Measurements from ENCODE around the gene SPSB1. TPM values are rescaled to one million over a fixed set of nuclear protein-coding genes. Genes with fewer than 3 reads are reported as not detected.

SPSB1 gene
- total RNA-seq, 2 experiments from 2014 or later: 11.0 to 12.5 TPM

DNA sequence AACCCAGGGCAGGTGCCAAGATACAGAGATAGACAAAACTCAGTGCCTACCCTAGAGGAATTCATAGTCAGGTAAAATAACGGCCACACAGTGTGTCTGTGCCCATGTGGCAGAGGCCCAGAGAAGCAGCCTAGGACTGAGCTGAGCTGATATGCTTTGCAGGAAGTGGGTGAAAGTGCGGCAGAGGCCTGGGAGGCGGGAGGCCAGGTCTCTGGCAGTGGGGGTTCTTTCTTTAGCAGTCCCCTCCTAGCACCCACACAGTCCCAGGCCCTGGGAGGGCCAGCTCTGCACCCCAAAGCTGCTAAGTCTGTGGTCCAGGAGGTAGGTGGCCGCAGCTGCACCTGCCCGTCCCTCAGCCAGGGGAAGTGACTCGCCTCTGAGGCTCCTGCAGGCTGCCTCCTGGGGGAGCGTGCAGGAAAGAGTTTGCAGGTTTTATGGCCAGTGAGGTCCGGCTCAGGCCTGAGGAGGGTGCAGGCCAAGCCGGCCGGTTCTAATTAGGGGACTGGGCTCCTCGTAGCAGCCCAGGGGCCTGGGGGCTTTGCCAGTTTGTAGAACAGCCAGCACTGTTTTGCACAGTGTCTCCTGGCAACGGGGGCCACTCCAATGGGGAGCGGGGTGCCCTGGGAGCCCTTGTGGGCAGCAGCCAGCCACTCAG is 107.9 kb downstream of the SPSB1 start:
- CTCF ChIA-PET: interaction anchor here (1.1 to 1.4 kb wide), 3 partner anchors 26 to 113 kb away, joined by 3 to 4 read pairs (median 3); no protein-coding TSS in a partner anchor
- POLR2A ChIA-PET: interaction anchor here (1.1 kb wide), 1 partner anchor 10 kb away, joined by 3 read pairs; no protein-coding TSS in a partner anchor
- Mint-ChIP-seq H3K27me3 (no peaks in the 10 kb centered on the region), H3K36me3 (no peaks in the 10 kb centered on the region), H3K4me3 (no peak overlapping the region), H3K9me3 (no peaks in the 10 kb centered on the region), H3K4me1 (ENCODE audit: low read depth) (no peaks in the 10 kb centered on the region), H3K27ac (no peak overlapping the region)
- DNase-seq: no peak
- intact Hi-C loops (cut with micrococcal nuclease): no loop called here

DNA sequence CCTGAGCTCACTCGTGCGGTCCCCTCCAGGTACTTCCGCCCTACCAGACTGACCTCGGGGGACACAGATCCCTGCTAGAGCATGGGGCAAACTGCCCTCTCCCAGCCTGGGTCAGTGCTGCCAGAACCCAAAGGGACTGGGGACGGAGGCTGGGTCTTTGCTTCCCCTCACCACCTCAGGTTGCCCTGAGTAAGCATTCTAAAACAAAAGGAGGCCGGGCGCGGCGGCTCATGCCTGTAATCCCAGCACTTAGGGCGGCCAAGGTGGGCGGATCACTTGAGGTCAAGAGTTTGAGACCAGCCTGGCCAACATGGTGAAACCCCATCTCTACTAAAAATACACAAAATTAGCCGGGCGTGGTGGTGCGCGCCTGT is 108.4 kb downstream of the SPSB1 start:
- intact Hi-C loops (cut with micrococcal nuclease): no loop called here
- no peak overlapping the region for H3K27ac Mint-ChIP-seq
- no peaks in the 10 kb centered on the region for H3K4me1 Mint-ChIP-seq (ENCODE audit: low read depth)
- DNase-seq: no peak
- no peaks in the 10 kb centered on the region for H3K27me3 Mint-ChIP-seq
- H3K36me3 Mint-ChIP-seq: no peaks in the 10 kb centered on the region
- no peak overlapping the region for H3K4me3 Mint-ChIP-seq
- no peaks in the 10 kb centered on the region for H3K9me3 Mint-ChIP-seq
- ChIA-PET POLR2A (no interaction called here), CTCF (interaction anchor here (1.3 kb wide), 1 partner anchor 113 kb away, joined by 3 read pairs; no protein-coding TSS in a partner anchor)

DNA sequence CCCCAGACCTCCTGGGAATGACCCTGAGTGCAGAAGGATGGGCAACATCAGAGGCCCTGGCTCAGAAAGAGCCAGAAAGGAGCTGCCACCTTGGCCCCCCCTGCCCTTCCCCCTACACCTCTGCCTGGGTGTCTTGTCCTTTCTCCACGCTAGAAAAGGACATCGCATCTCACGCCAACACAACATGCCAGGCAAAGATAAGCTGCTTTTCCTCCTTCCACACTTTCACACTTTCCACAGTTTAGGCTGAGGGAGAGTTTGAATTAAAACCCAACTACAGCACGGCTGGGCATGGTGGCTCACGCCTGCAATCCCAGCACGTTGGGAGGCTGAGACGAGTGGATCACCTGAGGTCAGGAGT is 109.5 kb downstream of the SPSB1 start:
- no peaks in the 10 kb centered on the region for H3K4me1 Mint-ChIP-seq (ENCODE audit: low read depth)
- POLR2A ChIA-PET: no interaction called here
- no peaks in the 10 kb centered on the region for H3K9me3 Mint-ChIP-seq
- no peaks in the 10 kb centered on the region for H3K27me3 Mint-ChIP-seq
- CTCF ChIA-PET: no interaction called here
- DNase-seq: no peak
- H3K4me3 Mint-ChIP-seq: no peak overlapping the region
- H3K36me3 Mint-ChIP-seq: no peaks in the 10 kb centered on the region
- H3K27ac Mint-ChIP-seq: no peak overlapping the region
- intact Hi-C loops (cut with micrococcal nuclease): no loop called here

DNA sequence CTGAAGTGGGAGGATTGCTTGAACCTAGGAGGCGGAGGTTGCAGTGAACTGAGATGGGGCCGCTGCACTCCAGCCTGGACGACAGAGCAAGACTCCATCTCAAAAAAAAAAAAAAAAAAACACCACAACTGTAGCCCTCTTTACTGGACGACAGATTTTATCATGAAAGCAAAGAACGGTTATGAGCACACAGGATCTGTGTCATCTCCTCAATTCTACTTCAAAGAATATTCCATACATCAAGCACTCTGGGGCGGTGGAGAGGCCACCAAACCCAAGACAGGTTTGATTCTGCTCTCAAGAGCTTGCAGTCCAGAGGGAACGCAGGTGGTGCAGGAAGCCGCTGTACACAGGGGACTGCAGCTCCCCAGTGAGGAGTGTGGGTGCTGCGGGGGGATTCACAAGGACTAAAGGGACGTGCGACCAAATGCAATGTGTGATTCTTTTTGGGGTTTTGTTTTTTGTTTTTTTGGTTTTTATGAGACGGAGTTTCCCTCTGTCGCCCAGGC is 110.1 kb downstream of the SPSB1 start:
- no peaks in the 10 kb centered on the region for H3K27me3 Mint-ChIP-seq
- CTCF ChIA-PET: interaction anchor here (0.6 kb wide), 1 partner anchor 58 kb away, joined by 3 read pairs; no protein-coding TSS in a partner anchor
- H3K27ac Mint-ChIP-seq: no peak overlapping the region
- no peaks in the 10 kb centered on the region for H3K4me1 Mint-ChIP-seq (ENCODE audit: low read depth)
- intact Hi-C loops (cut with micrococcal nuclease): no loop called here
- H3K9me3 Mint-ChIP-seq: no peaks in the 10 kb centered on the region
- POLR2A ChIA-PET: no interaction called here
- no peak for DNase-seq
- H3K36me3 Mint-ChIP-seq: no peaks in the 10 kb centered on the region
- no peak overlapping the region for H3K4me3 Mint-ChIP-seq

DNA sequence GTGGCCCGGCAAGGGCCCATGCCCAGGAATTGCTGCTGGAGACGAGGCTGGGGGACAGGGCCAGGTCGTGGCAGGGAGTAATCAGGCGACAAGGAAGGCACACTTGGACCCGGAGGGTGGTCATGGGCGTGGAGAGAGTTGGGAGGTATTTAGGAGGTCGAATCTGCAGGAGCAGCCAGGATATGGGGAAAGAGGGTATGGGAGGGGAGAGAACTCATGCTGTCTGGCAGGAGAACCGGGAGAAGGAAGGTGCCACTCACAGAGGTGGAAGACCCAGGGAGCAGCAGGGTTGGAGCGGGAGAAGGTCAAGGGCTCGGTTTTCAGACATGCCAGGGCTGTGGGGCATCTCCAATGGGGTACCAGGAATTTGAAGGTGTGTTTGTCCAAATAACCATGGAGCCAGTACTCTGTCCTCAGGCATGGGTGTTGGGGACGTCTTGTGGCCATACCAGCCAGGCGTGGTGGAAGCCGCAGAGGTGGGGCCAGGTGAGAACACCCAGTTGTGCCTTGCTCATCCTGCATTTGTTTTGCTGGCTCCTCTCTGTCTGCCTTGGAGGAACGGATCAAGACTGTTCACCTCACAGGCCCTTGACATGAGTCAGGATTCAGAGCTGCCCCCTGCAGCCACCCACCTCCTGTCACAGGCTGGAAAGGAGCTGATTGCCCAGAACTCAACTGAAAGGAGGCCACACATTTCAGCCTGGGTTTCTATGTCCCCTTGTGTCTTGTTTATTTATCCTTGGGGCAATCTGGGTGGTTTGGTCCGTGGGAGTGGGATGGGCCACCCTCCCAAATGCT is 111.6 kb downstream of the SPSB1 start:
- H3K27ac Mint-ChIP-seq: no peak overlapping the region
- POLR2A ChIA-PET: no interaction called here
- intact Hi-C loops (cut with micrococcal nuclease): no loop called here
- H3K4me1 Mint-ChIP-seq (ENCODE audit: low read depth): no peaks in the 10 kb centered on the region
- H3K9me3 Mint-ChIP-seq: no peaks in the 10 kb centered on the region
- DNase-seq: no peak
- CTCF ChIA-PET: no interaction called here
- H3K4me3 Mint-ChIP-seq: no peak overlapping the region
- no peaks in the 10 kb centered on the region for H3K36me3 Mint-ChIP-seq
- H3K27me3 Mint-ChIP-seq: no peaks in the 10 kb centered on the region

DNA sequence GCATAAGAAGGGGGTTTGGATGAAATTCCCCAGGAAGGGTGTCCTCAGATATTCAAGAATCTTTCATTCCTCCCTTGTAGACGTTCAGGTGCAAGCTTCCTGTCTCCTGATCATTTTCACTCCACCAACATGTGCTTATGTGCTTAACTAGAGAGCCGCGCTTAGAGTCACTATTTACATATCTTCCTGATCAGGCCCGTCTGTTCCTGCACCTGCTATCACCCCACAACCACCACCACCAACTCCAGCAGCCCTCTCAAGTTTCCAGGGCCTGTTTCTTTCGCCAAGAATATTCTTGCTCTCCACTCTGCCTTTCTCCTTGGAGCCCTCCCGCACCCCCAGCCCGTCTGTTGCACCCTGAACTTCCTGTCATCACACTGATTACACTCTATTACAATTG is 113.4 kb downstream of the SPSB1 start:
- H3K4me3 Mint-ChIP-seq: no peak overlapping the region
- intact Hi-C loops (cut with micrococcal nuclease): no loop called here
- DNase-seq: no peak
- CTCF ChIA-PET: no interaction called here
- no peak overlapping the region for H3K27ac Mint-ChIP-seq
- no peaks in the 10 kb centered on the region for H3K27me3 Mint-ChIP-seq
- H3K4me1 Mint-ChIP-seq (ENCODE audit: low read depth): peaks cover 3% of the 10 kb centered on the region
- H3K9me3 Mint-ChIP-seq: no peaks in the 10 kb centered on the region
- POLR2A ChIA-PET: interaction anchor here (0.6 kb wide), 1 partner anchor 107 kb away, joined by 8 read pairs; no protein-coding TSS in a partner anchor
- H3K36me3 Mint-ChIP-seq: no peaks in the 10 kb centered on the region

DNA sequence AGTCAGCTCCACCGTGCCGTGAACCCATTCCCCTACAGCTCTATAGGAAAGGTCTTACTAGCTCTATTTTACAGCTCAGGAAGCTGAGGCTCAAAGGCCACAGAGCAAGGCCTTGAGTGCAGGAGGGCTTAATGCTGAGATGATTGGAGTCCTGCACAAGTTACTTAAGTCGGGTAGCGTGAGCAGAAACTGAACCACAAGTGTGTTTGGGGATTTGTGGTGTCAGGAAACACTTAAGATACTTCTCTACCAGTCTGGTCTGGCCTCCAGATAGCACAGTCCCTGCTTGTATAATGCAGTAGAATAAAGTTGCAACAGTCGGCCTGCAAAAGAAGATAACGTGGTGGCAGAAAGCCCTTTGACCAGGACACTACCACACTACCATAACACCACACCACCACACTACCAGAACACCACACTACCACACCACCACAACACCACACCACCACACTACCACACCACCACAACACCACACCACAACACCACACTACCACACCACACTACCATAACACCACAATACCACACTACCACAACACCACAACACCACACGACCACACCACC is 118.1 kb downstream of the SPSB1 start:
- intact Hi-C loops (cut with micrococcal nuclease): no loop called here

DNA sequence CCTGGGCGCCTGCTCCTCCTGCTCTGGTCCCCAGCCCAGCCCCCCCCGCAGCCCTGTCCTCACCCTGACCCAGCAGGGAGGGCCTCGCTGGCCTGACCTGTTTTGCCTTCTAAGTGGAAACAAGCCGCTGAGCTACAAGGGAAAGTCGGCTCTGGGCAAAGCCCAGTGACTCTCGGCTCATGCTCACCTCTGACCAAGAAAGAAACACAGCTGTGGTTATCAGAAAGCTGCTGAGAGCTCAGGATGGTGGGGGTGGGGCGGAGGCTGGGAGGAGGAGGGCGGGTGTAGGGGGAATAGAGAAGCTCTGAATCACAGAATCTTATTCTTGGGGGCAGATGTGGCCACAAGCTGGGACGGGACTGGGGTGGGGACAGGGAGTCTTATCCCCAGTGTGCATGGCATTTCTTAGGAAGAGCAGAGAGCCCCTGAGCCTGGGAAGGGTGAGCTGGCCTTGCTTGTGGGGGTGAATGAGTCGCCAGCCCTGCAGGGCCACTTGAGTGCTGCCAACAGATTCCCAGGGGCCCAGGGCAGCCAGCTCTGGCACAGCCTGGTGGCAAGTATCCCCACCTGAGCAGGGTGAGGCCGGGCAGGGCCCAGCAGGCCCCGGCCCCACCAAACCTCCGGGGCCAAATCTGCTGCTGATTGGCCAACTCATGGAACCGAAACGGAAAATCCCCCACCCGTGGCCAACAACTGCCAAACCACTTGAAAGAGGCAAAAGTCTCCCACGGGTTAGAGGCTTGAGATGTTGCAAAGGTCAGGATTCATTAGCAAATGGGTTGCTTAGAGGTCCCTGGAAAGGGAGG is 120.6 kb downstream of the SPSB1 start:
- peaks cover 51% of the 10 kb centered on the region for H3K4me1 Mint-ChIP-seq (ENCODE audit: low read depth)
- CTCF ChIA-PET: interaction anchor here (0.6 to 2.0 kb wide), 11 partner anchors 10 to 1508 kb away, joined by 3 to 9 read pairs (median 4); no protein-coding TSS in a partner anchor
- peak; percentile 90 for DNase-seq
- POLR2A ChIA-PET: interaction anchor here (0.8 to 1.9 kb wide), 3 partner anchors 13 to 24 kb away, joined by 3 to 16 read pairs (median 4); no protein-coding TSS in a partner anchor
- no peaks in the 10 kb centered on the region for H3K9me3 Mint-ChIP-seq
- intact Hi-C loops (cut with micrococcal nuclease): loop anchor here (1.0 to 2.0 kb wide), 3 partner anchors 13 to 118 kb away; no protein-coding TSS in a partner anchor
- H3K4me3 Mint-ChIP-seq: no peak overlapping the region
- H3K27me3 Mint-ChIP-seq: peaks cover 5% of the 10 kb centered on the region
- H3K36me3 Mint-ChIP-seq: no peaks in the 10 kb centered on the region
- H3K27ac Mint-ChIP-seq: peak overlapping the region; percentile 56

More for the DNA sequence above, 118.1 kb downstream of the SPSB1 start:
- Mint-ChIP-seq H3K27me3 (no peaks in the 10 kb centered on the region), H3K36me3 (no peaks in the 10 kb centered on the region), H3K27ac (peak overlapping the region; percentile 31), H3K9me3 (no peaks in the 10 kb centered on the region), H3K4me3 (peak overlapping the region; percentile 13), H3K4me1 (ENCODE audit: low read depth) (peaks cover 29% of the 10 kb centered on the region)
- peak; percentile 27 for DNase-seq
- CTCF ChIA-PET: no interaction called here
- POLR2A ChIA-PET: interaction anchor here (0.8 kb wide), 1 partner anchor 11 kb away, joined by 3 read pairs; no protein-coding TSS in a partner anchor

DNA sequence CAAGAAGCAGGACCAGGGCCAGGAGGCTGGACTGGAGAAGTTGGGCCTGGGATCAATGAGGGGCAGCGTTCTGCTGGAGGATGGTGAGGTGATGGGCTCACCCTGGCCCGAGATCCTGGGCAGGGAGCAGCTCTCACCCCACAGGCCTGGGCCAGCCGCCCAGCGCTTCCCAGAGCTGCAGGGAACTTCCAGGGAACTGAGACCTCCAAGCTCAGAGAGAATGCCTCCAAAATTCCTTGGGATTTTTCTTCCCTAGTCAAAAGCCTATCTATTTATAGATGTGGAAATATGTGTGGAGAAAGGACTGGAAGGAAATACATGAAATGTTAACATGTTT is 121.2 kb downstream of the SPSB1 start:
- DNase-seq: no peak
- peaks cover 5% of the 10 kb centered on the region for H3K27me3 Mint-ChIP-seq
- peak overlapping the region; percentile 56 for H3K27ac Mint-ChIP-seq
- ChIA-PET POLR2A (interaction anchor here (1.9 kb wide), 1 partner anchor 13 kb away, joined by 16 read pairs; no protein-coding TSS in a partner anchor), CTCF (interaction anchor here (1.0 to 2.0 kb wide), 7 partner anchors 13 to 409 kb away, joined by 3 to 9 read pairs (median 5); no protein-coding TSS in a partner anchor)
- intact Hi-C loops (cut with micrococcal nuclease): loop anchor here (1.0 to 2.0 kb wide), 3 partner anchors 12 to 119 kb away; no protein-coding TSS in a partner anchor
- no peak overlapping the region for H3K4me3 Mint-ChIP-seq
- H3K36me3 Mint-ChIP-seq: no peaks in the 10 kb centered on the region
- peaks cover 51% of the 10 kb centered on the region for H3K4me1 Mint-ChIP-seq (ENCODE audit: low read depth)
- H3K9me3 Mint-ChIP-seq: no peaks in the 10 kb centered on the region

DNA sequence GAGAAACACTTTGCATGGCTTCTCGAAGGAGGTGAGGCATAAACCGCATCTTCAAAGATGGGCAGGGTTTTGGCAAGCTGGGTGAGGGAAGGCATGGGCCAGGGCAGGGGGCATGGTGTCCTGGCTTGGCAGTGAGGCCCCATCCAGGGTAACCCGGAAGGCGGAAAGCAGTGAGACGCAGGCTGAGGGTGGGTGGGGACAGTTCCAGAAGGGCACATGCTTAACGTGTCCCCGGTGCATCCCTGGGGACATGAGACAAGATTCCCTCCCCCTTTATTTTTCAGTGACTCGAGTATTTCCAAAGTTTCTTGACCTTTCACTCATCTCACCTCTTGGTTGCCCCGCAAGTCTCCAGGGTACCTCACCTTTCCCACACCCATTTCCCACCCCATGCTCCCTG is 123.8 kb downstream of the SPSB1 start:
- ChIA-PET POLR2A (interaction anchor here (1.1 kb wide), 1 partner anchor 10 kb away, joined by 4 read pairs; no protein-coding TSS in a partner anchor), CTCF (interaction anchor here (1.0 kb wide), 1 partner anchor 11 kb away, joined by 3 read pairs; no protein-coding TSS in a partner anchor)
- H3K27me3 Mint-ChIP-seq: peaks cover 5% of the 10 kb centered on the region
- intact Hi-C loops (cut with micrococcal nuclease): no loop called here
- H3K9me3 Mint-ChIP-seq: no peaks in the 10 kb centered on the region
- peak; percentile 24 for DNase-seq
- peaks cover 61% of the 10 kb centered on the region for H3K4me1 Mint-ChIP-seq (ENCODE audit: low read depth)
- H3K27ac Mint-ChIP-seq: no peak overlapping the region
- H3K4me3 Mint-ChIP-seq: peak overlapping the region; percentile 18
- H3K36me3 Mint-ChIP-seq: no peaks in the 10 kb centered on the region

DNA sequence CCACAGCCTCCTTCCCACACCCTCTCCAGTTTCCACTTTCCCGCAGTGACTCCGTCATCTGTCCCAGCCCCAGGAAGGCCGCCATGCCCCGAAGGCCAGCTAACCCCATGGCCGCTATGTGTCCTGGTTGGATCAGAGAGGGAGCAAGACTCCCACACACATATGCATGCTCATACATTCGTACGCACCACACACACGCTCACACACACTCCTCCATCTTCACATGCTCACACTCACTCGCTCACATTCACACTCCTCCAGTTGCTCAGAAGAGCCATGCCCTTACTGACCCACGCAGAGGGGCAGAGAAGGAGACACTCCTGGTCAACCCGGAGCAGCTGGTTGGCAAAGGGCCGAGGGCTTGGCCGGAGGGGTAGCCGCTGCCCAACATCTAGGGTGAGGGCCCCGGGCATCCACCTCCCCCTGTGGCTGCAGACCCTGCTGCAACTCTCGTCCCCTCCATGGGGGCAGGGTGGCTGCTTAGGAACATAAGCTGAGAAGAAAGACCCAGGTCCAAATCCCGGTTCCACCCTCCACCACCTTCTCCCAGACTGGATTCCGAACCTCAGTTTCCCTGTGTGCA is 124.3 kb downstream of the SPSB1 start:
- peaks cover 57% of the 10 kb centered on the region for H3K4me1 Mint-ChIP-seq (ENCODE audit: low read depth)
- no peak for DNase-seq
- ChIA-PET CTCF (interaction anchor here (1.0 to 1.2 kb wide), 2 partner anchors 10 to 128 kb away, joined by 3 read pairs; no protein-coding TSS in a partner anchor), POLR2A (interaction anchor here (1.1 kb wide), 1 partner anchor 10 kb away, joined by 4 read pairs; no protein-coding TSS in a partner anchor)
- H3K4me3 Mint-ChIP-seq: peak overlapping the region; percentile 0
- no peaks in the 10 kb centered on the region for H3K9me3 Mint-ChIP-seq
- no peaks in the 10 kb centered on the region for H3K36me3 Mint-ChIP-seq
- intact Hi-C loops (cut with micrococcal nuclease): no loop called here
- peak overlapping the region; percentile 19 for H3K27ac Mint-ChIP-seq
- H3K27me3 Mint-ChIP-seq: peaks cover 6% of the 10 kb centered on the region
